GM21786 (cell line): ENCODE measurements around the gene RPA1.
A peak's percentile ranks its signal among the peaks of the same experiment; 100 is the strongest.
"Not testable (repeated sequence)": the region's sequence is repeated elsewhere in the genome, so short reads cannot be mapped to it uniquely, and the experiment has no call there.

ENCODE experiments used
- ATAC-seq: cut with Tn5 transposase; IDR thresholded peaks from one replicate; pipeline ENCODE4 v1.9.1; 2021; ENCODE audit not compliant: unreplicated experiment

RPA1 gene

DNA sequence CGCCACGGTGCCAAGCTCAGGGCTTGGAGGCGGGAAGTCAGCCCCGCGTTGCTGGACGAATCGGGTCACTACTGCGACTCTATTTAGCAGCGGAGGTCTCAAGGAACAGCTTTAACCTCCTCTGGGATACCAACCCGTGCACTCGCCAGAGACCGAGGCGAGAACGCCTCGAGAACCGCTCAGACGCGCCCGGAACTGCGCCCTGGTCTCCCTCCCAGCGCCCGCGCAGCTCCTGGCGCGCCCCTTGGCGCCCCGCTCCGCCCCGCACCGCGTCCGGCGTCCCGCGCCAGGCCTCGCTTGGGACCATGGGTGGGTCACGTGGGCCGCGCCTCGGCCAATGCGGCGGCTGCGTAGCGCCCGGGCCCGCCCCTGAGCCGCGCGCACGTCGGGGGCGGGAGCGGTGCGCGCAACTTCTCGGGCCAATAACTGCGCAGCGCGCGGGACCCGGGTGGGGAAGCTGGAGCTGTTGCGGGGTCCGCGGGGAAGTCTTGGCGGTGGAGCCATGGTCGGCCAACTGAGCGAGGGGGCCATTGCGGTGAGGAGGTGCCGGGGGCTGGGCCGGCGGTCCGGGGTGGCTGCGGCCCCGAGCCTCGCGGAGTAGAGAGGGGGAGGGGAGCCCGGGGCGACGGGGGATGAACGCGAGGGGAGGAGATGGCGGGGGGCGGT lies at the start of gene RPA1, which contains the start of gene SMYD4:
RPA1 (plus strand) TSS at position 414 of the 666 bp plus-strand sequence; CDS start at position 503, 89 bp downstream.
SMYD4 (minus strand) TSS at position 311 of the 666 bp plus-strand sequence. CDS start 1,908 bp downstream, outside the sequence.
- ATAC-seq = peak; percentile 73

DNA sequence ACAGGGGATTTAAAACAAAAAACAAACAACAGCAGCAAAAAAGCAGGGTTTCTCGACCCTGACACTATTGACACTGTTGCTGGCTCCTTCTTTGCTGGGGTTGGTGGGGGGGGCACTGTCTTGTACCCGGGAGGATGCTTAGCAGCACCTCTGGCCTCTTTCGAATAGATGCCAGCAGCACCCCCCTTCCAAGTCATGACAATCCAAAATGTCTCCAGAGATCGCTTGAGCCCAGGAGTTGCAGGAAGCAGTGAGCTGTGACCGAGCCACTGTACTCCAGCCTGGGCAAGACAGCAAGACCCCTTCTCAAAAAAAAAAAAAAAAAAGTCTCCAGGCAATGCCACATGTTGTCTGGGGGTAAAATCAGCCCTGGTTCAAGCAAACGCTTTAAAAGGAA lies 47.6 kb upstream of the RPA1 start:
- ATAC-seq = no peak

DNA sequence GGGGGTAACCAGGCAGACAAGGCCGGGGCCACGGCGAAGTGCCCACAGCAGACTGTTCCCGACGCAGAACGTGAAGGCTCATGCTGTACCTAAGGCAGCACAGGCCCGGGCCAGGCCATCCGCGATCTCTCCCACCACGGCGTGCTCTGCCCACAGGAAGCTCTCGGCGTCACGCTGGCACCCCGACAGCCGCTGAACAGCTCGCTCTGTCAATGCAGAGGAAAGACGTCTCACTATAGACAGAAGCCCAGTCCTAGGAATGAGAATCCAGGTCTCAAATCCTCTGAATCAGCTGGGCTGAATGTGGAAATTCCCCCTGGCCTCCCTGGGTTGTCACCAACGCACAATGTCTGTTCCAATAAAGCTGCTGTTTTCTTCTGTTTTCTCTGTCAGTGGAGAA lies 46.5 kb upstream of the RPA1 start:
- ATAC-seq = no peak

DNA sequence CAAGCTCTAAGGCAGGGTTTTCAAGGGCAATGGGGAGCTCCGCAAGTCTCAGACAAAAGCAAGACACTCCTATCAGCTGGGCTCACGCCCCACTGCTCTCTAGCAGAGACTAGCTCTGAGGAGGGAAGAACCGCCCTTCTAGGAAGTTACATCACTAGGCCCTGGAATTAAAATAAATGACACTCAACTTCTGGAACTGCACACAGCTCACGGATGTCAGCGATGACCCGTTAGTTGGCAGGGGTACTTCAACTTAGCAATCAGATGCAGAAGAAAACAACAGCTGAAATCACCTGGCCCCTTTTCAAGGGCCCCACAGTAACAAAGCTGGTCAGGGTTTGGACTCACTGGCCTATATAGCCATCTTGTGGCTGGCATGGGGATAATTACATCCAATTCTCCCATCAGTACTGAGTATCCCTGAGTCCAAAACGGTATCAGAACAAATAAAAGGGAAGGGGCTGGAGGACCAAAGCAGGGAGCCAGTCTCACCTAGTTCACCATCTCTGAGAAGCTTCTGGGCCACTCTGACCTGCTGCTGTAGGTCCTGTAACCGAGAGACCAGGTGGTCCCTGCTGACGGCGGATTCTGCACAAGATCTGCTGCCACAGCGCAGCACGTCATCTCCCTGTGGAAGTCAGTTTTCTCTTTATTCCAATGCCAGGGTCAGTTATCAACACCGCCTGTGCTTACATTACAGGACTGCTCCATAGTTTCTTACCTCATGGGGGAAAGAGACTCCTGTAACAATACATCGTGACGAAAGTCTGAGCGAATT lies 45.8 kb upstream of the RPA1 start:
- no peak for ATAC-seq

GRCh38 chr17:1785930-1786329 lies 43.9 kb upstream of the RPA1 start:
- no peak for ATAC-seq

GRCh38 chr17:1786708-1787107 lies 43.1 kb upstream of the RPA1 start:
- no peak for ATAC-seq

GRCh38 chr17:1787301-1787902 lies 42.4 kb upstream of the RPA1 start:
- no peak for ATAC-seq

DNA sequence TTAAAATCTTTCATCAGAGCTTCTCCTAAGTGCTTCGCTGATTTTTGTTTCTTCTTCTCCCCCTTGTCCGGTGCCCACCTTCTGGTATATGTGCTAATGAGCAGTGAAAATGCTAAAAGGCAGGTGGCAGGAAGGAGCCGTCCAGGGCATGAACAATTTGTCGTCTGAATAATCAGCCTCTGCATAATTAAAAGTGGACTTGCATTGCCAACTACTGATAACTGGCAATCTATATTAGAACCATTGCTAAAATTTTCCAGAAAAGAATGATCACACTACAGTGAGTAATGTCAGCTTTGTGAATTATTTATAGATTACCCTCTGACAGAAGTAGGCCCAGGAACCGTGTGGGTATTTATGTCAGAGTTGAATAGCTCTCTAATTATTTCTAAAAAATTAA lies 39.9 kb upstream of the RPA1 start:
- ATAC-seq = no peak

DNA sequence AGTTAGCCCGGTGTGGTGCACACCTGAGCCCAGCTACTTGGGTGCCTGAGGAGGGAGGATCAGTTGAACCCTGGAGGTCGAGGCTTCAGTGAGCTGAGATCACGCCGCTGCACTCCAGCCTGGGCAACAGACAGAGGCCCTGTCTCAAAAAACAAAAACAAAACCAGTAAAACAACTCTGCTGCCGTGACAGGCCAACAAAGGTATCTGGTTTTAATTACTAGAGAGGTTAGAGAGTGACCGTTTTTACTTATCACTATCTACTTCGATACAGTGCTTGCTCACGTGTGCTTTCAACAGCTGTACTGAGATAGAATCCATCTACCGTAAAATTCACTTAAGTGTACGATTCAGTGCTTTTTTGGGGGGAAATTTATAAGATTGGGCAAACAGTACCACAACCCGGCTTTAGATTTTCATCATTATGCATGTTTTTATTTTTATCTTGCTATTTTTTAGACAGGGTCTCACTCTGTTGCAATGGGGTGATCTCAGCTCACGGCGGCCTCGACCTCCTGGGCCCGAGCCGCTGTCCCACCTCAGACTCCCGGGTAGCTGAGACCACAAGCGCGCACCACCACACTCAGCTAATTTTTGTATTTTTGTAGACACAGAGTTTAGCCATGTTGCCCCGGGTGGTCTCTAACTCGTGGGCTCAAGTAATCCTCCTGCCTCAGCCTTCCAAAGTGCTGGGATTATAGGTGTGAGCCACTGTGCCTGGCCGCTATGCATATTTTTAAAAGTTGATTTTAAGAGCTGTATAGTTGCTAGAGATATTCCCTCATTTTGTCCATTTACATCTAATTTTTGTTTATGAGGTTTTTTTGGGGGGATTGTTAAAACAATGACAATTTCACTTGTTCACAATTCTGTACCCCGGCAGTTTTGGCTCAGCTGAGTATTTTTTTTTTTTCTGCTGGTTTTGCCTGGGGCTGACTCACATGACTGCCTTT lies 37.0 kb upstream of the RPA1 start:
- no peak for ATAC-seq

DNA sequence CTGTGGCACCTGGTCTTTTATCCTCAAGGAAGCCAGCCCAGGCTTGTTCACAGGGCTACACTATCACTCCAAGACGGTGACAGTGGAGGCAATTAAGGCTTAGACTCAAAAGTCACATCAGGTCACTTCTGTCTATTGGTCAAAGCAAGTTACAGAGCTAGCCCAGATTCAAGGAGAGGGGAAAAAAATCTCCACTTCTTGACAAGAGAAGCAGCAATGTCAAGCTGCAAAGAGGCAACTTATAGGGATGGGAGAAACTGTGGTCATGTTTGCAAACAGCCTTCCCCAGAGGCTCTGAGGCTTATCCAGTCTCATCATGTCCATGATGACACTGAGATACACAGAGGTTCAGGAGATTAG lies 36.4 kb upstream of the RPA1 start:
- ATAC-seq = no peak

GRCh38 chr17:1796800-1797199 lies 33.0 kb upstream of the RPA1 start:
- no peak for ATAC-seq

DNA sequence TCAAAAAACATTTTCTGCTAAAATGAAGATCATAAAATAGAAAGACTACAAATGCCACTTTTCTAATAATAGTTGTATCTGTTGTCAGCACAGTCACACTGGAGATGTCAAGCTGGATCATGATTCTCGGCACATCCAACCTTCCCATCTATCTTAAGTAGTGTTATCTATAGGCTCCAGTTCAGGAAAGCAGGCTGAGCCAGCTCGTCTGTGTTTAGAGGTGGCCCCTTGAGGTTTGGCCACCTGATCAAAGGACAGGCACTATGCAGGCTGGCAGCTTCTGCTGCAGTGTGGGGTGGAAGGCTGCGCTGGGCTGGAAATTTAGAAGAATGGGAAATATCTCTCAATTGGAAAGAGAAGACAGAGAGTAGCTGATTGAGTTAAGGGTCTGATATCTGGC lies 32.5 kb upstream of the RPA1 start:
- no peak for ATAC-seq

- ATAC-seq = not testable (repeated sequence)
Measured at GRCh38 chr17:1797846-1798245, 32.0 kb upstream of the RPA1 start.

DNA sequence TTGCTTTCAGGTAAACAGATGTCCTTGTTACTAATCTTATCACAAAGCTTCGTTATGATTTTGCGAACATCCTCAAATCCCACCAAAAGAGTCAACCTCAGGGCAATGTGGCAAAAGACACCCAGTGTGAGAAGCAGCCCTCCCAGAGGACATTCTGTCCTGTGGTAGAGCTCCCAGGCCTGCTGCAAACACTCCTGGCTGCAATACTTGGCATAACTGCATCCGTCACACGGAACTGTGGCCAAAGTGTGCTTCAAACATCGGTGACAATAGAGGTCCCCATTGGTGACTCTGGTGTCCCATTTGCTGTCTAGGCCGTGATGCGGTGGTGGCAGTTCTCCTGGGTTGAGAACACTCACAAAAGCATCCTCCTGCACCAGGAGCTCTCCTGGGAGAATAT lies 29.6 kb upstream of the RPA1 start:
- ATAC-seq = no peak

DNA sequence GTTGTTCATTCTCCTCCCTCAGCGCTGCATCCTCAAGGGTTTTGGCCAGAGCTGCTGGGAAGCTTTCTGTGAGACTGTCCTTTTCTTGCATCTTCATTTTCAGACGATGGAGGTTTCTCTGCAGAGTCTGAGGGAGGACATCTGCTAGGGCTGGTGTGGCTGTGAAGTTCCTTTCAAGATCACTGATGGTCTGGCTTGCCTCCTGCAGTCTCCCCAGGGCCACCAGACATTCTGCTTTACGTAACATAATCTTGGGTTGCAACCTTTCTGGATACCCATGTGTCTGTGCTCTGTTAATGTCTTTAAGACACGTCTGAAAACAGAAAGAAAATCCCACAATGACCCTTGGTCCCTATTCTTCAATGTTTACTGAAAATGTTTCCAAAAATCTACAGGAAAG lies 29.1 kb upstream of the RPA1 start:
- no peak for ATAC-seq

DNA sequence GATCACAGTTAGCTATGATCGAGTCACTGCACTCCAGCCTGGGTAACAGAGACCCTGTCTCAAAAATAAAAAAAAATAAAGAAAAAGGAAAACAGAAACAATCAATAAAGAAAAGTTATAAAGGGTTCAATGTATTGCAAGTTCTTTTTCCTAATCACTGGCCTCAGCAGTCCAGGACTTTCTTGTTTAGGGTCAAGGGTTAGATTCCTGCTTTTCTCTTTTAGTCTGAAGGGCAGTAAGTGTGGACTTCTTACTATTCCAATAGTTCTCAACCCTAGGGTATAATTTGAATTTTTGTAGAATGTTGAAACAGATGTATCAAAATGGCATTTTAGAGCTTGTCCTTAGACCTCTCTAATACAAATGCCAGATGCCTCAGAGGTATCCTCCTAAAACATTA lies 27.4 kb upstream of the RPA1 start:
- no peak for ATAC-seq

DNA sequence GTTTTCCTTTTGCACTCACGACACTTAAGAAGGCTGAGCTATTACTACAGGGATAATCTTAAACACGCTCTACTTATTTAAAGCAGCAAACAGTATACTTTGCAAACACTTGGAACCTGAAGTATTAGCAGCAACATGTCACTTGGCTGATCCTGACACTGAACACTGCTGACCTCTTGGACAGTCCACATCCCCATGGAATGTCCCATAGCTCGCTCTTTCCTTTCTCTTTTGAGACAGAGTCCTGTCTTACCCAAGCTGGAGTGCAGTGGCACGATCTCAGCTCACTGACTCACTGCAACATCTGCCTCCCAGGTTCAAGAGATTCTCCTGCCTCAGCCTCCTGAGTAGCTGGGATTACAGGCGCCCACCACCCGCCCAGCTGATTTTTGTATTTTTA lies 26.5 kb upstream of the RPA1 start:
- ATAC-seq = no peak

GRCh38 chr17:1807890-1808289 lies 21.9 kb upstream of the RPA1 start:
- no peak for ATAC-seq

DNA sequence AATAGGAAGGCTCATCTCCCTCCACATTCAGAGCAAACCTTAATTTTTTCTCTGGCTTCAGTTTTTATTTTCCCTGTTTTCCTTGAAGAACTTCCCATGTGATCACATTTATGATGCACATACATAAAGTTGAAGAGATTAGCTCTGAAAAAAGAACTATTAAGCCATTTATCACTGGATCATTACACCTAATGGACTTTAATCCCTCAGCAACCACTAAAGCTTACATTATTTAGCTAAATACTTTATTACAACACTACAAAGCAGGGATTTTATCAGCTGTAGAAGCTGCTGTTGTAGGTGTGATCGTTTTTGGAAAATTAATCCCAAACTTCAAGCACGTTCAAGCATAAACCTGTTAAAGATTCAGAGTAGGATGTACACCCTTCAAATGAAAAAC lies 21.2 kb upstream of the RPA1 start:
- ATAC-seq = no peak

GRCh38 chr17:1809815-1810214 lies 20.0 kb upstream of the RPA1 start:
- not testable (repeated sequence) for ATAC-seq
